GM21360 (cell line): ENCODE measurements around the gene LPIN3.

Experiments
- ATAC-seq: cut with Tn5 transposase; IDR thresholded peaks from one replicate; pipeline ENCODE4 v1.9.1; 2021; ENCODE audit warnings: mild to moderate bottlenecking, moderate library complexity; ENCODE audit not compliant: unreplicated experiment

LPIN3 gene

DNA sequence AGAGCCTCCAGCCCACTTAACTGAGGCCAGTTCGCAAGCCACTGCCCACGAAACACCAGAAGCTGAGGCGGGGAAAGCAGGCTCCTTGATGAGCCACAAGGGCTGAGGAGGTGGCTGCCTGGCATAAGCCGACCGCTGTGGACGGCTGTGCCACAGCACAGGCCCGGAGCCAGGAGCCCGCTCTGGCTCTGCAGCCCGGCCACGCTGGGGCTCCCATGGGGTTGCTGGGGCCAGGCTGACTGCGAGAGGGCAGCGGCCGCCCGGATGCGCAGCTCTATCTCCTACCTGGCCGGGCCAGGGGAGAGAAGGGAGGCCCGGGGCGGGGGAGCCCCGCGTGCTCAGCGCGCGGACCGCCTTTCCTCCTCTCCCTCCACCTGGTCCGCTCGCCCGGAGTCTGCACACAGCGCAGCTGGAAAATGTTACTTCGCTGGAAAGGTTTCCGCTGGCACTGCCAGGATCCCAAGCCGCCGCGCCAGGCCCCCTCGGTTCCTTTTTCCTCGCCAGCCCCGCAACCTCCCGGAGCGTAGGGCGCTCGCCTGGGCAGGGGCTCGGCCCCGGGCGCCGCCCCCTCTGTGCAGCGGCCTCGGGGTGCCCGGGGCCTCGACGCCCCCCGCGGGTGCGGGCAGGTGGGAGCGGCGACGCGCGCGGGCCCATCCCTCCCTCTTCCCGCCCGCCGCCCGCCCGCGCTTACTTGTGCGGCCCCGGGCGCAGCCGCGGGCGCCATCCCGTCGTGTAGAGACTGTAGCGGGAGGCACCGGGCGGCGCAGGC lies 25.3 kb downstream of the LPIN3 start:
- ATAC-seq = no peak

- ATAC-seq = no peak
These were observed 26.1 kb downstream of the LPIN3 start, which contains the start of gene EMILIN3 for GRCh38 chr20:41366546-41367392. Gene EMILIN3 (minus strand): TSS chr20:41366818. CDS start chr20:41366634, 184 bp downstream.

- ATAC-seq = no peak
These were observed 26.7 kb downstream of the LPIN3 start for GRCh38 chr20:41367393-41367695.

DNA sequence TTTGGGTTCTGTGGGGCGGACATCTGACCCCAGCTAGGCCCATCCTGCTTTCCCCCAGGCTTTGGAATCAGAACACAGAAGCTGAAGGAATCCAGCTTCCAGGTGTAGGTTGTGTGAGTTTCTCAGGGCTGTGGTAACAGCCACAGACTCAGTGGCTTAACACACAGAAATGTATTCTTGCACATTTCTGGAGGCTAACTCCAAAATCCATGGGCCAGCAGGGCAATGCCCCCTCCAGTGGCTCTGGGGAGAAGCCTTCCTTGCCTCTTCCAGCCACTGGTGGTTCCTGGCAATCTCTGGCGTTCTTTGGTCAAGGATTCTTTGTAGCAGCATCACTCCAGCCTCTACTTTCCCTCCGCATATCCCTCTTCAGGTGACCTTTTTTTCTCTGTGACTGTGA lies 27.3 kb downstream of the LPIN3 start:
- ATAC-seq = no peak

DNA sequence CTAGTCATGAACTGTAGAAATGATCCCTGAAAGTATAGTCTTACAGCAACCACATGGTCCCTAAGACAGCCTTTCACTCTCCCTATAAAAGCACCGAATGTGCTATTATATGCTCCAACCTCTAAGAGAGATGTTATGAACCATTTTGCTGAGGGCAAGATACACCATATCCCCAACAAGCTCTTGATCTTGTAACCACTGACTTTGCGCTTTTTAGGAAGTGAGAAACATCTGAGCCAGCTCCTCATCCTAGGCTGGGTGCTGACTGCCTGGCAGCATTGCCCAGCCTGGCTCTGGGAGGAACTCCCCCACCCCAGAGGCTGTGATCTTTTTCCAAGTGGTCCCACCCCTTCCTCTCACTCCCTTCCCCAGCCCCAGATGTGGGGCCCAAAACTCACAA lies 29.1 kb downstream of the LPIN3 start:
- no peak for ATAC-seq

- no peak for ATAC-seq
These were observed 29.6 kb downstream of the LPIN3 start for GRCh38 chr20:41370176-41370575.

- no peak for ATAC-seq
These were observed 30.8 kb downstream of the LPIN3 start for GRCh38 chr20:41371371-41371770.

GRCh38 chr20:41373251-41373783 lies 32.7 kb downstream of the LPIN3 start:
- ATAC-seq = no peak

DNA sequence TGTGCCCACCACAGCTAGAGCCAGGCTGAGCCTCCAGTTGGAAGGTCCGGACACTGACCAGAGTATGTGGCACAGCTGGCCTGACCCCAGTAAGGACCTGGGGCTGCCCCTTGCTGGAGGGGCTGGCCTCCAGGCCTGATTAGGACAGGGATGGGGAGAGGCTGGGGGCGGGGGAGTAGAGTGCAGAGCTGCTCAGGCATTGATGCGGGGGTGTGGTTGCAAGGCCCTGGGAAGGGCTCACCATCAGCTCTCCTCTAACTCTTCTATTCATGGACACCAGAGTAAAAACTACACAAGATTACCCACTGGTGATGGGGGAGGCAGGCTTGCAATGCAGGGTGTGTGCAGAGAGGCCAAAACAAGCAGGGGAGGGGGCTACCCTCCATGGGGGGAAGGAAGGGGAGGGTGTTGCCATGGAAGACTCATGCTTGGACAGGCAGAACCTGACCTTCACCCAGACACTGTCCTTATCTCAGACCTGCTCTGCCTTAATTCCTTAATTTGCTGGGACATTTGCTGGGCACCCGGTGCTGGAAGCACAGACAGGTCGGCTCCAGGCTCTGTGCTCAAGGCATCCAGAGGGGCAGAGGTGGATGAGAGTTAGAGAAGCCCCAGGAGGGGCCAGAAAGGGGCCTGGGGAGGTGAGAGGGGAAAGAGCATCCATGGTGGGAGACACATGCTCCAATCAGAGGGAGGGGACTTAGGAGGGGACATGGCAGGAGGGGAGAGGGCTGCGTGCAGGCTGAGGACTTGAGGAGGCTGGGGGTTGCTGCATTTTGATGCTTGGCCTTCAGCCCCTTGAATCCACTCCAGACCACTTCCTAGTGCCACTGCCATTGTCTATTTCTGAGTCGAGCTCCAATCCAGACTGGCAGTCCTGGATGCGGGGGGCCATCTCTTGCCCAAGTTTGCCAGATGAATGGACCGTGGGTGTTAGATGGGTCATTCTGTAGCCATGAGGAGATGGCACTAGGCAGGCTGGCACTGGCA lies 33.6 kb downstream of the LPIN3 start:
- ATAC-seq = no peak

DNA sequence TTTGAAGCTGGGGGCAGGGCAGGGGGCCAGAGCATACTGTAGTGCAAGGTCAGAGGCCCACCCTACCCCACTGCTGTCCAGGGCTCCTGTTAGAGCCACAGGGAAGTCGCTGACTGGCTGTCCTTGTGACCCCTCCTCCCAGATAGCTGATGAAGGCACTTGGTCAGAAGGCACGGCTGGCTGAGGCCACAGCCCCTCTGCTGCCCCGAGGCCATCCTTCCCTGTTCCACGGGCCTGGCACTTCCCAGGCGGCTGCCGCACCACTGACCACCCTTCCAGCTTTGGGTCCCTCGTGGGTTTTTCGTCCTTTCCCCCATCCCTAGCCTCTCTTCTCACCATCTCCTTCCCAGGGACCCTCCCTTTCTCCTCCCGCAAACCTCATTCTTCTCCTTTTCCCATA lies 35.2 kb downstream of the LPIN3 start:
- no peak for ATAC-seq

- no peak for ATAC-seq
These were observed 35.7 kb downstream of the LPIN3 start for GRCh38 chr20:41376349-41376748.

DNA sequence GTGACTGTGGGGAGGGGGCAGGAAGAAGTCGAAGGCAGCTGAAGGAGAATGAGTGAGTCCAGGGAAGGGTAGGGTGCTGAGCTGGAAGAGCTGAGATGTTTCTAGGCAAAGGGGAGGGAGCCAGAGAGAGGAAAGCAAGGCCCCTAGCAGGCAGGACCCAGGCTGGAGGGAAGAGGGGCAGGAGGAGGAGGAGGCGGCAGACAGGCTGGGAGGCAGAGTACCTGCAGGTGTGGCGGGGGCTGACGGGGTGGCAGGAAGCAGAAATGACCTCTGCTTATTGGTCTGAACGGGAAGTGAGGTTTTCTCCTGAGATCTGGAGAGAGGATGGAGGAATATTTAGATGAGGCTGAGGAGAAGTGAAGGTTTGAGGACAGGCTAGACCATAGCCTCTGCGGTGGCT lies 36.7 kb downstream of the LPIN3 start:
- ATAC-seq = no peak

- no peak for ATAC-seq
These were observed 38.9 kb downstream of the LPIN3 start for GRCh38 chr20:41379551-41379950.

DNA sequence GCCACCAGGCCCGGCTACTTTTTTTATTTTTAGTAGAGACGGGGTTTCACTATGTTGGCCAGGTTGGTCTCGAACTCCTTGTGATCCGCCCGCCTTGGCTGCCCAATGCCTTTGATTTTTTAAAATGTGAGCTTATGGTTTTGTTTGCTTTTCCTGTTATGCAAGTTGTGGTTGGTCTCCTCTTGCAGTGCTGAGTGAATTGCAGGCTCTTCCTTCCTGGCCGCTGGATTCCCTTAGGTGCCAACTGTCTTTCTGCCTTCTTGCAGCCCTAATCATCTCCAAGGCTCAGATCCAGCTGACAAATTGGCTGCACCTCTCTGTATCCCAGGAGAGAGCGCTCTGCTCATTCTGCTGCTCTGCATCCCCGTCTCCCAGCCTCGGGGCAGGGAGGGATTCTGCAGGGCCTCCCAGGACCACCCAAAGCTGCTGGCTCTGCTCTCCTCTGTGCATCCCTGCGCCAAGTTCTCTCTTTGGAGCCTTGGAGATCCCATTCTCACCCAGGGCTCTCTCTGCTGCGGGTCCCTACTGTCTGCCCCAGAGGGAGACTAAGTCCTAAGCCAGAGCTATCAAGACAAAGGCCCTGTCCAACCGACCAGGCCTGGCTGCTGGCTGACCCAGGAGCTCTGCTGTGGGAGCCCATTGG lies 40.1 kb downstream of the LPIN3 start:
- ATAC-seq = no peak

DNA sequence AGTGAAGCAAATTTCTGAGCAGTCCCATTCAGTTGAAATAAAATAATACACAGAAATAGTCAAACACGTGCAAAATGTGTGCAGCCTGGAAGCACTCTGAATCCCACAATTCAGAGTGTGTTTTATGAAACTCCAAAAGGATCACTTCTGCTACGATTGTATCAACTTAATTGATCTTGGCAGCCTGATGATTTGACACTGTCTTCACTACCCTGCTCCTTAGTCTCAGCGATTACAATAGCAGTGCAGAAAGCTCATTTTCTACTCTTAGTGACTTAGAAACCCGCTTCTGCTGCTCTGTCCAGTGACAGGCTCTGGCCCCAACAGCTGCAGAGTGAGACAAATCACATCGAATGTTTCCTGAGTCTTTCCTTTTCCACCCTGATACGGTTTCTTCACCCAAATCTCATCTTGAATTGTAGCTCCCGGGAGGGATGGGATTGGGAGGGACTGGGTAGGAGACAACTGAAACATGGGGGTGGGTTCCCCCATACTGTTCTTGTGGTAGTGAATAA lies 42.2 kb downstream of the LPIN3 start:
- ATAC-seq = no peak

- ATAC-seq = no peak
These were observed 46.1 kb downstream of the LPIN3 start for GRCh38 chr20:41386502-41387427.

DNA sequence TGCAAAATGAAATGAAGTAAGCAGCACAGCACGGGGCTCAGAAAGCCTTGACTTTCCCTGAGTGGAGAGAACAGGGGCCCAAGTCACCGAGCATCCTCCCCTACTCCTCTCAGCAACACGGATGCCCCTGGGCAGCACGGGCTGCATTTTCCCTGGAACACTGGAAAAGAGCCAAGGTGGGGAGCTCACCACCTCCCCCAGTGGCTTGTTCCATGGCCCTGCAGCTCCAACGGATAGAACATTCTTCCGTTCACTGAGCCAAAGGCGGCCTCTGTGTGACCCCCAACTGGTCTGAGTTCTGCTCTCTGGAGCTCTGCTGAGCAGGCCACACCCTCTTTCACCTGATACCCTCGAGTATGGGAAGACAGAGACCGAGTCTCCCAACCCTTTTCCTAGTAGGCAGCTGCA lies 46.8 kb downstream of the LPIN3 start:
- ATAC-seq = no peak

DNA sequence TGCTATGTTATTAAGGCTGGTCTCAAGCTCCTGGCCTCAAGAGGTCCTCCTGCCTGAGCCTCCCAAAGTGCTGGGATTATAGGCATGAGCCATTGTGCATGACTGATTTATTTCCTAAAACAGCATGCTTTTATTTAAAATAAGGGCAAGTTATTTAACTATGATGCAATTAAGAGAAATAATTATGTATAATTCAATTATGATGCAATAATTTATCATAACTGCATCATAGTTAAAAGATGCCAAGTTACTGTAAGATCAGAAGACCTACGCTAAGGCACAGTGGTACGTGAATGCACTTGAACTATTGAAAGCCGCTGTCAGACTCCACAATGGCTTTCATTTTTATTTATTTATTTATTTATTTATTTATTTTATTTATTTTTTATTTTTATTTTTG lies 50.3 kb downstream of the LPIN3 start:
- ATAC-seq = no peak

DNA sequence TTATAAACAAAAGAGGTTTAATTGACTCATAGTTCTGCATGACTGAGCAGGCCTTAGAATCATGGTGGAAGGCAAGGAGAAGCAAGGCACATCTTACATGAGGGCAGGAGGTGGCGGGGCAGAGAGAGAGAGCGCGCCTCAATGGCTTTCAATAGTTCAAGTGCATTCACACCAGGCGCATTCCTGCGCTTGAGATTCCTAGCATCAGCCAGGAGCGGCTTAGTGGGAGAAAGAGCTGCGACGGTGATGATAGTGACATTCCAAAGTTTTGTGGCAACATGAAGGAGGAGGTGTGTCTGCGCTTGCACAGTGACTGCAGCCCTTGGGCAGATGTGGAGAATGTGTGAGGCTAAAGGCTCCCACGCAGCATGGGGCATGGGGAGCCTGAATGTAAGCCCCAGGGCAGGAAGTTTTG lies 51.0 kb downstream of the LPIN3 start:
- ATAC-seq = no peak
